Measurements from ENCODE around the gene CXorf65. TPM values are rescaled to one million over a fixed set of nuclear protein-coding genes. Genes with fewer than 3 reads are reported as not detected.

The CXorf65 gene
- total RNA-seq, 1 donor from 2014 or later: 14.5 TPM

- intact Hi-C loops (cut with micrococcal nuclease): no loop called here
- no peak for DNase-seq
- H3K9me3 Mint-ChIP-seq: no peaks in the 10 kb centered on the region
- H3K4me3 Mint-ChIP-seq: peak overlapping the region; percentile 95
- H3K27me3 Mint-ChIP-seq: no peaks in the 10 kb centered on the region
- peaks cover 89% of the 10 kb centered on the region for H3K4me1 Mint-ChIP-seq
- no peak for ATAC-seq (ENCODE audit: low read depth)
- TF ChIP-seq, protein P1, sequence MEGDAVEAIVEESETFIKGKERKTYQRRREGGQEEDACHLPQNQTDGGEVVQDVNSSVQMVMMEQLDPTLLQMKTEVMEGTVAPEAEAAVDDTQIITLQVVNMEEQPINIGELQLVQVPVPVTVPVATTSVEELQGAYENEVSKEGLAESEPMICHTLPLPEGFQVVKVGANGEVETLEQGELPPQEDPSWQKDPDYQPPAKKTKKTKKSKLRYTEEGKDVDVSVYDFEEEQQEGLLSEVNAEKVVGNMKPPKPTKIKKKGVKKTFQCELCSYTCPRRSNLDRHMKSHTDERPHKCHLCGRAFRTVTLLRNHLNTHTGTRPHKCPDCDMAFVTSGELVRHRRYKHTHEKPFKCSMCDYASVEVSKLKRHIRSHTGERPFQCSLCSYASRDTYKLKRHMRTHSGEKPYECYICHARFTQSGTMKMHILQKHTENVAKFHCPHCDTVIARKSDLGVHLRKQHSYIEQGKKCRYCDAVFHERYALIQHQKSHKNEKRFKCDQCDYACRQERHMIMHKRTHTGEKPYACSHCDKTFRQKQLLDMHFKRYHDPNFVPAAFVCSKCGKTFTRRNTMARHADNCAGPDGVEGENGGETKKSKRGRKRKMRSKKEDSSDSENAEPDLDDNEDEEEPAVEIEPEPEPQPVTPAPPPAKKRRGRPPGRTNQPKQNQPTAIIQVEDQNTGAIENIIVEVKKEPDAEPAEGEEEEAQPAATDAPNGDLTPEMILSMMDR (IDR thresholded peaks at IDR 0.05): no peak
- peak overlapping the region; percentile 52 for H3K27ac Mint-ChIP-seq
- peaks cover 56% of the 10 kb centered on the region for H3K36me3 Mint-ChIP-seq (ENCODE audit: low read depth)
- ChIA-PET POLR2A (interaction anchor here (0.7 kb wide), 1 partner anchor 9 kb away, joined by 3 read pairs; no protein-coding TSS in a partner anchor), CTCF (no interaction called here)
Observed at GRCh38 chrX:71107762-71108360, 1.3 kb upstream of the CXorf65 start.

DNA sequence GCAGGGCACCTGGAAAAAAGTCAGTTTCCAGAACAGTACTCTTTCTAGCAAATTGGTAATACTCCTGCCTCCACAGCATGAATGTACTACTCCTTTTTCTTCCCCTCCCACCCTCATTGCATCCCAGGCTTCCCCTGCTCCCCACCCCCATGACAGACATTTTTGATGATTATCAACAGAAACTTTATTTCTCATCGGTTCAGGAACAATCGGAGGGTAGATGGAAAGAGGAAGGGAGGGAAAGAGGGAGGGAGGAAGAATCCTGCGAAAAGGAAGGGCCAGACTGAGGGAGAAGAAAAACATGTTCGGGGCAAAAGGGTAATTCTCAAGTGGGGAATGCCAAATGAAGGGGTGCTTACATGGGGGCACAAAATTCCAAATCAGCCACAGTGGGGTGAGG, 705 bp upstream of the CXorf65 start:
- no peak for DNase-seq
- TF ChIP-seq, protein P1 (IDR thresholded peaks at IDR 0.05): no peak
- POLR2A ChIA-PET: no interaction called here
- Mint-ChIP-seq H3K4me3 (peak overlapping the region; percentile 38), H3K27ac (peak overlapping the region; percentile 35), H3K27me3 (no peaks in the 10 kb centered on the region), H3K36me3 (ENCODE audit: low read depth) (peaks cover 56% of the 10 kb centered on the region), H3K4me1 (peaks cover 86% of the 10 kb centered on the region), H3K9me3 (no peaks in the 10 kb centered on the region)
- no peak for ATAC-seq (ENCODE audit: low read depth)
- CTCF ChIA-PET: no interaction called here
- intact Hi-C loops (cut with micrococcal nuclease): no loop called here

GRCh38 chrX:71105628-71106027, 912 bp downstream of the CXorf65 start:
- intact Hi-C loops (cut with micrococcal nuclease): no loop called here
- peaks cover 50% of the 10 kb centered on the region for H3K36me3 Mint-ChIP-seq (ENCODE audit: low read depth)
- H3K27ac Mint-ChIP-seq: peak overlapping the region; percentile 76
- ChIA-PET POLR2A (interaction anchor here (0.7 to 8.2 kb wide), 6 partner anchors 8 to 514 kb away, joined by 3 to 89 read pairs (median 4); partner anchors contain the start of gene MED12), CTCF (interaction anchor here (1.0 kb wide), 1 partner anchor 12 kb away, joined by 3 read pairs; no protein-coding TSS in a partner anchor)
- DNase-seq (no peak), ATAC-seq (ENCODE audit: low read depth) (no peak)
- H3K4me1 Mint-ChIP-seq: peaks cover 74% of the 10 kb centered on the region
- H3K27me3 Mint-ChIP-seq: no peaks in the 10 kb centered on the region
- no peaks in the 10 kb centered on the region for H3K9me3 Mint-ChIP-seq
- TF ChIP-seq, protein P1 (IDR thresholded peaks at IDR 0.05): no peak
- peak overlapping the region; percentile 4 for H3K4me3 Mint-ChIP-seq

DNA sequence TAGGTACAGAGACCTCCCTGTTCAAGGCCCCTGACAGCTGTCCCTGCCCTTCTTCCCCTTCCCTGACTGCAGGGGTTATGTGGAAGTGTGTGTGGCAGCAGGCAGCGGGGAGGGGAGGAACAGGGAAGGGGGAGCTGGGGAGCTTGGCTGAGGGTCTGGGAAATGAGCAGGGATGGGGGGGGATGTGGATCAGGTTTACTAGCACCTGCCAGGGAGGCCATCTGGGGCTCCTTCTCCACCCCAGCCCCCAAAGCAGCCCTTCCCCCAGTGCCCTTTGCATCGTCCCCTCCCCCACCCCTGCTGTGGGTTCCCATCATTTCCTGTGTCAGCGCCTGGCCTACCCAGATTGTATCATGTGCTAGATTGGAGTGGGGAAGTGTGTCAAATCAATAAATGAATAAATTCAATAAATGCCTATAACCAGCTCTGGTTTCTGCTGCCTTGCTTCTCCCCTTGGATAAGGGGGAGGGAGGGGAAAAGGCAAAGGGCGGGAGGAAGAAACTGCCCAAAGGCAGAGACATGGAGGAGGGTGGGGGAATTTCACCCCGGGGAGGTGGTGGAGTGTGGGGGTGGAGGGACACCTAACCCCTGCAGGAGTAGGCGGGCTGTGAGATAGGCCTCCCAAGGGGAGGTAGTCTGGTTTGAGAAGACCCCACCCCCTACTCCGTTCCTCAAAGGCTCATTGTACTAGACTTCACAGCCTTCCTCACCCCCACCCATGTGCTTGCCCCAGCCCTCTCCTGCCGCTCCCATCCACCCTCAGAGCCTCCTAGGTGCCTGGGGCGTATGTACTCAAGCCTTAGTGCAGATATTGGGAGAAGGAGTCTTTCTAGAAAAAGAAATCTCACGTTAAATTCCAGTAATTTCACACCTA, 3.2 kb downstream of the CXorf65 start:
- Mint-ChIP-seq H3K4me1 (peaks cover 56% of the 10 kb centered on the region), H3K4me3 (peak overlapping the region; percentile 62), H3K27me3 (no peaks in the 10 kb centered on the region), H3K36me3 (ENCODE audit: low read depth) (peaks cover 30% of the 10 kb centered on the region), H3K27ac (peak overlapping the region; percentile 83), H3K9me3 (no peaks in the 10 kb centered on the region)
- ChIA-PET POLR2A (interaction anchor here (0.9 to 8.2 kb wide), 6 partner anchors 8 to 48 kb away, joined by 3 to 89 read pairs (median 8); partner anchors contain the start of genes IL2RG, MED12 and SNX12), CTCF (interaction anchor here (2.0 kb wide), 1 partner anchor 15 kb away, joined by 7 read pairs; the partner anchor contains the start of gene MED12)
- DNase-seq (no peak), ATAC-seq (ENCODE audit: low read depth) (peak; percentile 82)
- intact Hi-C loops (cut with micrococcal nuclease): loop anchor here (1.0 kb wide), 2 partner anchors 8 to 15 kb away; partner anchors contain the start of genes IL2RG and MED12
- TF ChIP-seq, protein P1 (IDR thresholded peaks at IDR 0.05): no peak

Data from activated B cell treated with CpG ODN at 0.5 μM for 24 hours (primary cell).